ENCODE measurements around the gene CAMK1D.
A peak's percentile ranks its signal among the peaks of the same experiment; 100 is the strongest.

The CAMK1D gene

GRCh38 chr10:12774204-12774894 lies 425.0 kb downstream of the CAMK1D start:
- no peak for DNase-seq (ENCODE audit: low read depth)
- TF ChIP-seq CTCF (IDR thresholded peaks at IDR 0.05; ENCODE audit: low read depth, low read length, missing control alignments) = no peak
- H3K4me3 ChIP-seq (ENCODE audit: low read depth, low read length) = no peak overlapping the region

- no peak overlapping the region for H3K4me3 ChIP-seq (ENCODE audit: low read depth, low read length)
- no peak for DNase-seq (ENCODE audit: low read depth)
- TF ChIP-seq CTCF (IDR thresholded peaks at IDR 0.05; ENCODE audit: low read depth, low read length, missing control alignments) = no peak
Measured at GRCh38 chr10:12777840-12778585, 428.7 kb downstream of the CAMK1D start.

- no peak for TF ChIP-seq CTCF (IDR thresholded peaks at IDR 0.05; ENCODE audit: low read depth, low read length, missing control alignments)
- H3K4me3 ChIP-seq (ENCODE audit: low read depth, low read length) = no peak overlapping the region
- DNase-seq (ENCODE audit: low read depth) = no peak
Measured at GRCh38 chr10:12780634-12781601, 431.6 kb downstream of the CAMK1D start.

- no peak for TF ChIP-seq CTCF (IDR thresholded peaks at IDR 0.05; ENCODE audit: low read depth, low read length, missing control alignments)
- DNase-seq (ENCODE audit: low read depth) = no peak
- H3K4me3 ChIP-seq (ENCODE audit: low read depth, low read length) = no peak overlapping the region
Measured at GRCh38 chr10:12781976-12782375, 432.6 kb downstream of the CAMK1D start.

GRCh38 chr10:12782537-12782936 lies 433.2 kb downstream of the CAMK1D start:
- peak; percentile 81 for TF ChIP-seq CTCF (IDR thresholded peaks at IDR 0.05; ENCODE audit: low read depth, low read length, missing control alignments)
- no peak overlapping the region for H3K4me3 ChIP-seq (ENCODE audit: low read depth, low read length)
- peak; percentile 15 for DNase-seq (ENCODE audit: low read depth)

GRCh38 chr10:12783293-12783692 lies 433.9 kb downstream of the CAMK1D start:
- no peak for TF ChIP-seq CTCF (IDR thresholded peaks at IDR 0.05; ENCODE audit: low read depth, low read length, missing control alignments)
- no peak overlapping the region for H3K4me3 ChIP-seq (ENCODE audit: low read depth, low read length)
- no peak for DNase-seq (ENCODE audit: low read depth)
